Hepatocyte (in vitro differentiated cells): ENCODE data around the gene DRD3. TPM values are rescaled to one million over a fixed set of nuclear protein-coding genes. Genes with fewer than 3 reads are reported as not detected.

Experiments used
- DNase-seq: peaks from one replicate; pipeline ENCODE4 v3.0.0-alpha.2; 2016; ENCODE audit warnings: low spot score
- H2AFZ ChIP-seq: fragments of 200-600 bp; sonication (generic); 2 replicates; pipeline ENCODE4 v1.6.0; 2016; ENCODE audit warnings: antibody characterized with exemption, mild to moderate bottlenecking
- H3K27ac ChIP-seq: fragments of 200-600 bp; sonication (generic); 2 replicates; pipeline ENCODE4 v1.5.1; 2016; ENCODE audit warnings: mild to moderate bottlenecking
- H3K27me3 ChIP-seq: fragments of 200-600 bp; sonication (generic); 2 replicates; pipeline ENCODE4 v1.6.1; 2016
- H3K36me3 ChIP-seq: fragments of 200-600 bp; sonication (generic); replicated peaks from 2 replicates; pipeline ENCODE4 v1.5.1; 2016; ENCODE audit warnings: low read depth; ENCODE audit not compliant: insufficient read depth
- H3K4me1 ChIP-seq: fragments of 200-600 bp; sonication (generic); 2 replicates; pipeline ENCODE4 v1.5.1; 2016; ENCODE audit warnings: mild to moderate bottlenecking, moderate library complexity; ENCODE audit not compliant: insufficient read depth
- H3K4me2 ChIP-seq: fragments of 200-600 bp; sonication (generic); 2 replicates; pipeline ENCODE4 v1.6.0; 2016
- H3K4me3 ChIP-seq: fragments of 200-600 bp; sonication (generic); 2 replicates; pipeline ENCODE4 v1.5.1; 2016; ENCODE audit warnings: mild to moderate bottlenecking
- H3K79me2 ChIP-seq: fragments of 200-600 bp; sonication (generic); 2 replicates; pipeline ENCODE4 v1.6.0; 2017; ENCODE audit warnings: mild to moderate bottlenecking
- H3K9me2 ChIP-seq: fragments of 200-600 bp; sonication (generic); replicated peaks from 2 replicates; pipeline ENCODE4 v1.6.0; 2017; ENCODE audit warnings: mild to moderate bottlenecking; ENCODE audit not compliant: insufficient read depth
- H3K9me3 ChIP-seq: fragments of 200-600 bp; sonication (generic); 2 replicates; pipeline ENCODE4 v1.5.1; 2016; ENCODE audit warnings: low read depth, mild to moderate bottlenecking
- H4K20me1 ChIP-seq: fragments of 200-600 bp; sonication (generic); 2 replicates; pipeline ENCODE4 v1.6.0; 2016; ENCODE audit warnings: mild to moderate bottlenecking; ENCODE audit not compliant: insufficient read depth, poor library complexity, severe bottlenecking
- CTCF ChIP-seq: fragments of 200-600 bp; sonication (generic); IDR thresholded peaks from 2 replicates; pipeline ENCODE4 v1.5.1; 2016; ENCODE audit warnings: antibody characterized with exemption, mild to moderate bottlenecking; ENCODE audit not compliant: poor library complexity
- EZH2 ChIP-seq: fragments of 200-600 bp; sonication (generic); IDR thresholded peaks from 2 replicates; pipeline ENCODE4 v1.6.1; 2016; ENCODE audit warnings: antibody characterized with exemption, mild to moderate bottlenecking, borderline replicate concordance
- EZH2phosphoT487 ChIP-seq: fragments of 200-600 bp; sonication (generic); IDR thresholded peaks from one replicate; pipeline ENCODE4 v1.6.1; 2018; ENCODE audit warnings: antibody characterized with exemption, mild to moderate bottlenecking, low read depth, moderate library complexity; ENCODE audit not compliant: unreplicated experiment, severe bottlenecking
- WGBS: methylation state at CpG from one replicate; pipeline ENCODE4 v1.1.6; 2016; ENCODE audit warnings: low lambda C conversion rate; ENCODE audit errors: missing lambda C conversion rate; 5-methylcytosine and 5-hydroxymethylcytosine counted together
- polyA plus RNA-seq: library from polyadenylated mRNA; unstranded; fragments of >200 nt; fragmentation: Nextera tagmentation; extraction: Ambion mirVana; gene quantifications from 2 replicates; pipeline ENCODE4 v1.2.1, GENCODE V29; 2016
- total RNA-seq: library from RNA; depleted of rRNA; stranded (reverse); fragments of >200 nt; gene quantifications from 2 replicates; pipeline ENCODE4 v1.2.3, GENCODE V29; 2014

Gene DRD3
- total and polyA plus RNA-seq, 2 experiments from 2014 or later = not detected

GRCh38 chr3:114214542-114215341, 35.9 kb upstream of the DRD3 start:
- H2AFZ ChIP-seq = no peak overlapping the region
- no peaks in the 10 kb centered on the region for H3K9me3 ChIP-seq
- peaks cover 5% of the 10 kb centered on the region for H3K27me3 ChIP-seq
- H3K4me1 ChIP-seq = no peaks in the 10 kb centered on the region
- TF ChIP-seq EZH2 = no peak
- TF ChIP-seq CTCF = no peak
- no peak for TF ChIP-seq EZH2phosphoT487
- H3K27ac ChIP-seq = no peak overlapping the region
- H3K79me2 ChIP-seq = no peaks in the 10 kb centered on the region
- no peaks in the 10 kb centered on the region for H3K9me2 ChIP-seq
- H3K36me3 ChIP-seq = no peaks in the 10 kb centered on the region
- H3K4me2 ChIP-seq = peak overlapping the region; percentile 64
- 74% methylated on average over 6 of the region's 6 CpGs for WGBS
- no peak for DNase-seq
- H3K4me3 ChIP-seq = no peak overlapping the region
- no peaks in the 10 kb centered on the region for H4K20me1 ChIP-seq

GRCh38 chr3:114213627-114214541, 35.0 kb upstream of the DRD3 start:
- TF ChIP-seq EZH2 = no peak
- TF ChIP-seq EZH2phosphoT487 = no peak
- no peak for TF ChIP-seq CTCF
- WGBS = 37% methylated on average over 19 of the region's 19 CpGs
- H3K9me2 ChIP-seq = no peaks in the 10 kb centered on the region
- H3K27me3 ChIP-seq = peaks cover 5% of the 10 kb centered on the region
- no peaks in the 10 kb centered on the region for H3K4me1 ChIP-seq
- H3K79me2 ChIP-seq = no peaks in the 10 kb centered on the region
- H4K20me1 ChIP-seq = no peaks in the 10 kb centered on the region
- no peaks in the 10 kb centered on the region for H3K36me3 ChIP-seq
- H2AFZ ChIP-seq = no peak overlapping the region
- DNase-seq = no peak
- H3K4me3 ChIP-seq = no peak overlapping the region
- peak overlapping the region; percentile 64 for H3K4me2 ChIP-seq
- no peaks in the 10 kb centered on the region for H3K9me3 ChIP-seq
- H3K27ac ChIP-seq = no peak overlapping the region

- H3K4me2 ChIP-seq = no peak overlapping the region
Measured at GRCh38 chr3:114213292-114213626, 34.4 kb upstream of the DRD3 start.

More at GRCh38 chr3:114213292-114213626, 34.4 kb upstream of the DRD3 start:
- H3K4me3 ChIP-seq = no peak overlapping the region
- H3K27me3 ChIP-seq = peaks cover 5% of the 10 kb centered on the region
- H3K4me1 ChIP-seq = no peaks in the 10 kb centered on the region
- no peak overlapping the region for H3K27ac ChIP-seq
- H3K36me3 ChIP-seq = no peaks in the 10 kb centered on the region
- H3K9me2 ChIP-seq = no peaks in the 10 kb centered on the region
- WGBS = 62% methylated on average over 4 of the region's 4 CpGs
- TF ChIP-seq EZH2 (no peak), CTCF (no peak), EZH2phosphoT487 (no peak)
- DNase-seq = no peak
- no peaks in the 10 kb centered on the region for H4K20me1 ChIP-seq
- no peaks in the 10 kb centered on the region for H3K9me3 ChIP-seq
- H3K79me2 ChIP-seq = no peaks in the 10 kb centered on the region
- H2AFZ ChIP-seq = no peak overlapping the region
